Upper lobe of left lung (tissue), 6 donors: ENCODE data around the gene CDC42EP1. TPM values are rescaled to one million over a fixed set of nuclear protein-coding genes. Genes with fewer than 3 reads are reported as not detected.
"Not testable (repeated sequence)": the region's sequence is repeated elsewhere in the genome, so short reads cannot be mapped to it uniquely, and the experiment has no call there.

Experiments
- ATAC-seq, 2 donors: fragments of 200-7000 bp; cut with Tn5 transposase; one replicate each; pipeline ENCODE4 v1.9.1; 2022; ENCODE audit warnings: mild to moderate bottlenecking in 2 of 2, moderate library complexity in 2 of 2; ENCODE audit not compliant: low FRiP score in 2 of 2
- DNase-seq, 2 donors: peaks; one replicate each; pipeline ENCODE4 v3.0.0-alpha.2; 2019 to 2020
- H3K27ac ChIP-seq, 4 donors: fragments of 200-600 bp; sonication (generic); one replicate each; pipeline ENCODE4 v1.5.1; 2016 to 2019
- H3K27me3 ChIP-seq, 4 donors: fragments of 200-600 bp; sonication (generic); one replicate each; pipeline ENCODE4 v1.5.1; 2017 to 2019
- H3K36me3 ChIP-seq, 4 donors: fragments of 200-600 bp; sonication (generic); one replicate each; pipeline ENCODE4 v1.5.1; 2016 to 2019
- H3K4me1 ChIP-seq, 4 donors: fragments of 200-600 bp; sonication (generic); one replicate each; pipeline ENCODE4 v1.5.1; 2018 to 2019
- H3K4me3 ChIP-seq, 4 donors: fragments of 200-600 bp; sonication (generic); one replicate each; pipeline ENCODE4 v1.5.1; 2017 to 2019; ENCODE audit warnings: mild to moderate bottlenecking in 2 of 4, moderate library complexity in 1 of 4
- H3K9me3 ChIP-seq, 4 donors: fragments of 200-600 bp; sonication (generic); one replicate each; pipeline ENCODE4 v1.5.1; 2018 to 2019
- CTCF ChIP-seq, 6 experiments: fragments of 450-650 bp in 4 of 6; fragments of 200-600 bp in 2 of 6; sonication (generic) in 2 of 6; IDR thresholded peaks; one replicate each; pipeline ENCODE4 v1.5.1; 2016 to 2019; ENCODE audit warnings: antibody characterized with exemption in 6 of 6
- EP300 ChIP-seq, 4 donors: sonication (generic); formaldehyde crosslinking; IDR thresholded peaks; one replicate each; pipeline ENCODE4 v1.5.1; 2017; ENCODE audit warnings: antibody characterized with exemption in 4 of 4, control low read depth in 2 of 4
- POLR2A ChIP-seq, 4 donors: fragments of 450-650 bp; IDR thresholded peaks; one replicate each; pipeline ENCODE4 v1.5.1; 2016 to 2017; ENCODE audit warnings: antibody characterized with exemption in 4 of 4, mild to moderate bottlenecking in 2 of 4
- POLR2AphosphoS5 ChIP-seq, 2 donors: sonication (generic); formaldehyde crosslinking; IDR thresholded peaks; one replicate each; pipeline ENCODE4 v1.5.1; 2017; ENCODE audit warnings: antibody characterized with exemption in 2 of 2
- WGBS, 2 donors: methylation state at CpG; one replicate each; pipeline ENCODE4 v1.1.5; 2017 to 2018; 5-methylcytosine and 5-hydroxymethylcytosine counted together
- total RNA-seq, 6 donors: library from RNA; depleted of rRNA in 4 of 6; stranded (reverse); fragments of >200 nt in 4 of 6; gene quantifications; one replicate each; pipeline versions ENCODE4 v1.1.0 to v1.2.1, GENCODE V29; 2016 to 2021
- donor health status: DM: no; HTN: no; CAD: no; lungs with moderate emphysema.
- donor health status: DM: no; HTN: yes; CAD: no; lungs with severe emphysema.

CDC42EP1 gene
- total RNA-seq, 6 donors from 2014 or later = 38.8 to 81.7 (median 67.5) TPM

DNA sequence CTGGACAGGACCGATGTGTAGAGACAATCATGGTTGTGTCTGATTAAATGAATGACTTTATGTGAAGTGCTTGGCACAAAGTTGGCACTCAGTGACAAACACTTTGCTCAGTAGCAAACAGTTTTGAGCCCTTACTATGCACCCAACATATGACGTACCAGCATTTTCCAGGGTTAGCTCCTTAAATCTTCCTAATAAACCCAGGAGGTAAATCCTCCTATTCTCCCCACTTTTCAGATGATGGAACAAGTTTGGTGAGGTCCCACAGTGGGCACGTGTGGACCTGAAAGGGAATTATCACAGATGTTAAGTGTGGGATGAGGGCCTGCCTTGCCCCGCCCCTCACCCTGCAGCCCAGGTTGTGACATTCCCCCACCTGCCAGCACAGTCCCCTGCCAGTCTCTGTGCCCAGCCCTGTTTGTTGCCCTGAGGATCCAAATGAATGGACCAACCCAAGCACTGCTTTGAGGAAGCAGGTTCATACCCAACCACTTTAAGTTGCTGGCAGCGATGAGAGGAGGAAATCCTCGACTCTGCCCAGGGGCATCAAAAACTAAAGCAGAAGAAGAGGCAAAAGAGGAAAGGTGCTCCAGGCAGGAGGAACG lies 34.4 kb upstream of the CDC42EP1 start:
- H3K27ac ChIP-seq = no peak overlapping the region
- no peak for DNase-seq
- no peak for ATAC-seq
- no peaks in the 10 kb centered on the region for H3K27me3 ChIP-seq
- H3K4me1 ChIP-seq = peaks cover 4 to 9% (median 7%) of the 10 kb centered on the region in 4 donors
- no peaks in the 10 kb centered on the region for H3K36me3 ChIP-seq
- H3K9me3 ChIP-seq = no peaks in the 10 kb centered on the region
- TF ChIP-seq POLR2AphosphoS5 (IDR thresholded peaks at IDR 0.05) = no peak
- TF ChIP-seq POLR2A (IDR thresholded peaks at IDR 0.05) = no peak
- TF ChIP-seq CTCF (IDR thresholded peaks at IDR 0.05) = no peak
- TF ChIP-seq EP300 (IDR thresholded peaks at IDR 0.05) = no peak
- no peak overlapping the region for H3K4me3 ChIP-seq
- 62 to 70% methylated on average over 7 of the region's 7 CpGs for WGBS, 2 donors

- 86 to 88% methylated on average over 12 of the region's 12 CpGs for WGBS, 2 donors
- H3K27me3 ChIP-seq = no peaks in the 10 kb centered on the region
- no peak overlapping the region for H3K27ac ChIP-seq
- peaks cover 4 to 7% (median 4%) of the 10 kb centered on the region in 4 donors for H3K4me1 ChIP-seq
- no peak overlapping the region for H3K4me3 ChIP-seq
- no peaks in the 10 kb centered on the region for H3K9me3 ChIP-seq
- ATAC-seq (peak in 1 of 2 donors; percentile 37), DNase-seq (no peak)
- TF ChIP-seq EP300 (IDR thresholded peaks at IDR 0.05) (no peak), CTCF (IDR thresholded peaks at IDR 0.05) (no peak), POLR2A (IDR thresholded peaks at IDR 0.05) (no peak), POLR2AphosphoS5 (IDR thresholded peaks at IDR 0.05) (no peak)
- no peaks in the 10 kb centered on the region for H3K36me3 ChIP-seq
Observed at GRCh38 chr22:37526376-37526775, 33.9 kb upstream of the CDC42EP1 start.

DNA sequence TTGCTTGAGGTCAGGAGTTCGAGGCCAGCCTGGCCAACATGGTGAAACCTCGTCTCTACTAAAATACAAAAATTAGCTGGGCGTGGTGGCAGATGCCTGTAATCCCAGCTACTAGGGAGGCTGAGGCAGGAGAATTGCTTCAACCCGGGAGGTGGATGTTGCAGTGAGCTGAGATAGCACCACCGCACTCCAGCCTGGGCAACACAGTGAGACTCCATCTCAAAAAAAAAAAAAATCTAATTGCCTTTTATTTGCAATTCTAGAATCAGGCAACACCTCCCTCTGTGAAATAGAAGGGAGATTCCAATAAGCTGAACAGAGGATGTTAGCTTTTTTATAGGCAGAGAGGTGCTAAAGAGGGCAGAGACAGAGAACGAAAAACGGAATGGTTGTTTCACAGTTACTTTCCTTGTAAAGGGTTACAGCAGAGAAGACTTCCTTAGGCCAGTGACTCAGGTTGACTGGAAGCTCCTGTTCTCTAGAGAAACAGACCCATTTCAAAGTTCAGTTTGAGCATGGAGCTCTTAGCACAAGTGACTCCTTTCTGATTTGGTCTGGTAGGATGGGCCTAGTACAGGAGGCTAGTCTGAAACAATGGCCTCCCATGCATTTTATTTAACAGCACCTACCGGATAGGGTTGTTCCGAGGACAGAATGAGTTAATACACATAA lies 33.1 kb upstream of the CDC42EP1 start:
- ATAC-seq, H3K27me3 ChIP-seq: not testable (repeated sequence)

GRCh38 chr22:37527952-37528351 lies 32.3 kb upstream of the CDC42EP1 start:
- H3K36me3 ChIP-seq, ATAC-seq, H3K4me3 ChIP-seq, H3K4me1 ChIP-seq, H3K27ac ChIP-seq, H3K9me3 ChIP-seq, H3K27me3 ChIP-seq, DNase-seq: not testable (repeated sequence)
- 93 to 96% methylated on average over 9 of the region's 9 CpGs for WGBS, 2 donors

More for the DNA sequence above, 33.1 kb upstream of the CDC42EP1 start:
- 94% methylated on average over 9 of the region's 9 CpGs for WGBS, 2 donors
- not testable (repeated sequence) for H3K4me1 ChIP-seq, H3K4me3 ChIP-seq, H3K36me3 ChIP-seq, H3K9me3 ChIP-seq, H3K27ac ChIP-seq, DNase-seq

- H3K27me3 ChIP-seq = no peaks in the 10 kb centered on the region
- H3K27ac ChIP-seq = no peak overlapping the region
- no peaks in the 10 kb centered on the region for H3K9me3 ChIP-seq
- WGBS, 2 donors = 53 to 55% methylated on average over 2 of the region's 2 CpGs
- H3K4me1 ChIP-seq = peaks cover 2 to 11% (median 4%) of the 10 kb centered on the region in 4 donors
- H3K4me3 ChIP-seq = no peak overlapping the region
- no peaks in the 10 kb centered on the region for H3K36me3 ChIP-seq
- no peak for ATAC-seq
- no peak for DNase-seq
- TF ChIP-seq POLR2A (IDR thresholded peaks at IDR 0.05) (no peak), EP300 (IDR thresholded peaks at IDR 0.05) (no peak), POLR2AphosphoS5 (IDR thresholded peaks at IDR 0.05) (no peak), CTCF (IDR thresholded peaks at IDR 0.05) (no peak)
Observed at GRCh38 chr22:37529652-37530345, 30.5 kb upstream of the CDC42EP1 start.
